HUES64 (cell line): Measurements from ENCODE around the gene MRPL34.

Experiments used
- H3K27ac ChIP-seq: 2 replicates; pipeline ENCODE4 v1.7.0; 2013; ENCODE audit warnings: low read depth, low read length, inconsistent platforms
- H3K27me3 ChIP-seq: 2 replicates; pipeline ENCODE4 v1.6.1; 2013; ENCODE audit warnings: mild to moderate bottlenecking, low read length; ENCODE audit not compliant: insufficient read depth
- H3K36me3 ChIP-seq: 2 replicates; pipeline ENCODE4 v1.6.1; 2013; ENCODE audit warnings: mild to moderate bottlenecking, low read length; ENCODE audit not compliant: insufficient read depth
- H3K4me1 ChIP-seq: 2 replicates; pipeline ENCODE4 v1.6.1; 2013; ENCODE audit warnings: mild to moderate bottlenecking, low read length, moderate library complexity; ENCODE audit not compliant: insufficient read depth
- H3K4me3 ChIP-seq: 2 replicates; pipeline ENCODE4 v1.5.1; 2013; ENCODE audit warnings: mild to moderate bottlenecking, low read length, moderate library complexity
- H3K9ac ChIP-seq: 2 replicates; pipeline ENCODE4 v1.6.1; 2013; ENCODE audit warnings: mild to moderate bottlenecking, low read depth, low read length
- H3K9me3 ChIP-seq: 2 replicates; pipeline ENCODE4 v1.6.1; 2013; ENCODE audit warnings: low read depth, low read length; ENCODE audit not compliant: insufficient read depth
- WGBS: fragments of 150-250, 120-280 bp; methylation state at CpG from one replicate; pipeline ENCODE4 v1.1.7; 2013; ENCODE audit warnings: missing lambda C conversion rate; 5-methylcytosine and 5-hydroxymethylcytosine counted together

The MRPL34 gene

DNA sequence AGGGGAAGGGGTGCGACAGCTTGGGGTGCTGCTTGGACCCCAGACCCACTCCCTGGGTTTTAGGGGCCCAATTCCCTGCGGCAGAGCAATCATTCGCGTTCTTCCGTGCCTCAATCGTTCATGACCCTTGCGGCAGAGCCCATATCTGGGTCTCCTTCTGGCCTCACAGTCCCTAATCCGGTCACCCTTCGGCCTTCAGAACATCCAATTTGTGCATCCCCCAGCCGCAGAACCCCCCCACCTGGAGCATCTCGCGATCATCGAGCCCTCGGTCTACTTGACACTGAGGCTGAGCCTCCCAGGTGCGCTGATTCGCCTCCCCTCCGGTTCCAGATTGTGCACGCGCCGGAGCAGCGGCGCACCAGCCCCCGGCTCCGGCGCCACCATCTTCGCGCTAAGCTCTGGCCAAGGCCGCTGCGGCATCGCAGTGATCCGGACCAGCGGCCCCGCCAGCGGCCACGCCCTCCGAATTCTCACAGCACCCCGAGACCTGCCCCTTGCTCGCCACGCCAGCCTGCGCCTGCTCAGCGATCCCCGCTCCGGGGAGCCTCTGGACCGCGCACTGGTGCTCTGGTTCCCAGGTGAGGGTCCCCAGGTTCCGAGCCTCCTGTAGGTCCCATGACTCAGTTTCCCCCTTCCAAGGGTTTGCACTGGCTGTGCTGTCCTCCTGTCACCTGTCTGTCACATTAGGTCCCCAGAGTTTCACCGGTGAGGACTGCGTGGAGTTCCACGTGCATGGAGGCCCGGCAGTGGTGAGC lies 32.2 kb downstream of the MRPL34 start:
- peak overlapping the region; percentile 89 for H3K4me3 ChIP-seq
- peak overlapping the region; percentile 13; the same call in 1 of the 2 replicates for H3K27ac ChIP-seq
- no peaks in the 10 kb centered on the region for H3K27me3 ChIP-seq
- peaks cover 5% of the 10 kb centered on the region; the same call in 1 of the 2 replicates for H3K4me1 ChIP-seq
- H3K36me3 ChIP-seq: peaks cover 18% of the 10 kb centered on the region
- no peaks in the 10 kb centered on the region for H3K9me3 ChIP-seq
- peak overlapping the region; percentile 83 for H3K9ac ChIP-seq
- WGBS: 8% methylated on average over 50 of the region's 50 CpGs

DNA sequence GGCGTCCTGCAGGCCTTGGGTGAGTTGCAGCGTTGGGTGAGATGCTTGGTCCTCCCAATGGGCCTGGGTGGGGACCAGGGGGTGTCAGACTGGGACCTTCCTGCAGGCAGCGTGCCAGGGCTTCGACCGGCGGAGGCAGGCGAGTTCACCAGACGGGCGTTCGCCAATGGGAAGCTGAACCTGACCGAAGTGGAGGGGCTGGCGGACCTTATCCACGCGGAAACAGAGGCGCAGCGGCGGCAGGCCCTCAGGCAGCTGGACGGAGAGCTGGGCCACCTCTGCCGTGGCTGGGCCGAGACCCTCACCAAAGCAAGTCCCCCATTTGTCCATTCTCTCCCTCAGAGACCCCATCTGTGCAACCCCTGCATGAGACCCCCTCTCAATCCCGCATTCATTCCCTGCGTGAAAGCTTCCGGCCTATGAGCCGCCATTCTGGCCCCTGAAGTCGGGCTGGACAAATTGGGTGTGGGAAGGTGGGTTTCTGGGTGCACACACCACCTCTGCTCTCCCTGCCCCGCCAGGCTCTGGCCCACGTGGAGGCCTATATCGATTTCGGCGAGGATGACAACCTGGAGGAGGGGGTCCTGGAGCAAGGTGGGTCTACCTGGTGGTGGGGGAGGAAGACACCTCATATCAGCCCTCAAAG lies 32.9 kb downstream of the MRPL34 start:
- Histone ChIP-seq H3K4me3 (peak overlapping the region; percentile 89), H3K9me3 (no peaks in the 10 kb centered on the region), H3K27me3 (no peaks in the 10 kb centered on the region), H3K4me1 (peaks cover 5% of the 10 kb centered on the region; the same call in 1 of the 2 replicates), H3K27ac (no peak overlapping the region), H3K36me3 (peaks cover 13% of the 10 kb centered on the region; the same call in 1 of the 2 replicates), H3K9ac (no peak overlapping the region)
- 93% methylated on average over 27 of the region's 30 CpGs for WGBS

DNA sequence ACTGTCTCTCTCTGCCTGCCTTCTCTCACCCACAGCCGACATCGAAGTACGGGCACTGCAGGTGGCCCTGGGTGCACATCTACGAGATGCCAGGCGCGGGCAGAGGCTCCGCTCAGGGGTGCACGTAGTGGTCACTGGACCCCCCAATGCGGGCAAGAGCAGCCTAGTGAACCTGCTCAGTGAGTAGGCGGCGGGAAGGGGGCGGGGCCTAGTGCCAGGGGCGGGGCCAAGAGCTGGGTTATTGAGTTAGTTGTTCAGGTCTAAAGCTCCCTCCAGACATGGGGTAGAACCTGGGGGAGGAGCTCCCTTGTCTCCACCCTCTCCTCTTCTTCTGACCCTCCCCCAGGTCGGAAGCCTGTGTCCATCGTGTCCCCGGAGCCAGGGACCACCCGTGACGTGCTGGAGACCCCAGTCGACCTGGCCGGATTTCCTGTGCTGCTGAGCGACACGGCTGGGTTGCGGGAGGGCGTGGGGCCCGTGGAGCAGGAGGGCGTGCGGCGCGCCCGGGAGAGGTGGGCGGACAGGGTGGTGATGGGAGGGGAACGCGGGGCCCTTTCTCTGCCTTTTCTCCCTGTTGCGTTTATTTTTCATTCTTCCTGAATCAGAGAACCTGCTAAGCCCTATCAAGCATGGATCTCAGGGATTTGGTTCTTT lies 33.5 kb downstream of the MRPL34 start:
- no peaks in the 10 kb centered on the region for H3K9me3 ChIP-seq
- peaks cover 13% of the 10 kb centered on the region; the same call in 1 of the 2 replicates for H3K36me3 ChIP-seq
- no peaks in the 10 kb centered on the region for H3K27me3 ChIP-seq
- no peak overlapping the region for H3K27ac ChIP-seq
- WGBS: 89% methylated on average over 33 of the region's 34 CpGs
- H3K4me1 ChIP-seq: peaks cover 5% of the 10 kb centered on the region; the same call in 1 of the 2 replicates
- H3K9ac ChIP-seq: no peak overlapping the region
- no peak overlapping the region for H3K4me3 ChIP-seq

DNA sequence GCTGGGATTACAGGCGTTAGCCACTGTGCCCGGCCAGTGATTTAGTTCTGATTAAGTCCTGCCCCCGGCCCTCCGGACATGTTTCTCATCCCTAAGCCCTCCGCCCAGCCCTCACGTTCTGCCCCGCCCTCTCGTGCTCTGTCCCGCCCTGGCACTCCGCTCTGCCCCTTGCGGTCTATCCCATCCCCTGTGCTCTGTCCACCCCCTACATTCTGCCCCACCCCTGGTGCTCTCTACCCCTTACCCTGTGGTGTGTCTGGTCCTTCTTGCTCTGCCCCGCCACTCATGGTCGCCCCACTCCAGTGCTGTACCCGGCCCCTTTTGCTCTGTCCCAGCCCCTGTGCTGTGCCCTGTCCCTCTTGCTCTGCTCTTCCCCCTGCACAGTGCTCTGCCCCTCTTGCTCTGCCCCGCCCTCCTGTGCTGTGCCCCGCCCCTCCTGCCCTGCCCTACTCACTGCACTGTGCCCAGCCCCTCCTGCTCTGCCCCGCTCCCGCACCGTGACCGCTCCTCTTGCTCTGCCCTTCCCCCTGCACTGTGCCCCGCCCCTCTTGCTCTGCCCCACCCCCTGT lies 34.7 kb downstream of the MRPL34 start:
- Histone ChIP-seq H3K27me3 (no peaks in the 10 kb centered on the region), H3K4me1 (peaks cover 5% of the 10 kb centered on the region; the same call in 1 of the 2 replicates), H3K9ac (no peak overlapping the region), H3K36me3 (peaks cover 13% of the 10 kb centered on the region; the same call in 1 of the 2 replicates), H3K4me3 (0 out of 2 replicates have a peak overlapping the region, but pooled peaks have one; percentile 30), H3K9me3 (no peaks in the 10 kb centered on the region), H3K27ac (no peak overlapping the region; the same call in 1 of the 2 replicates)
- WGBS: 40% methylated on average over 21 of the region's 21 CpGs

DNA sequence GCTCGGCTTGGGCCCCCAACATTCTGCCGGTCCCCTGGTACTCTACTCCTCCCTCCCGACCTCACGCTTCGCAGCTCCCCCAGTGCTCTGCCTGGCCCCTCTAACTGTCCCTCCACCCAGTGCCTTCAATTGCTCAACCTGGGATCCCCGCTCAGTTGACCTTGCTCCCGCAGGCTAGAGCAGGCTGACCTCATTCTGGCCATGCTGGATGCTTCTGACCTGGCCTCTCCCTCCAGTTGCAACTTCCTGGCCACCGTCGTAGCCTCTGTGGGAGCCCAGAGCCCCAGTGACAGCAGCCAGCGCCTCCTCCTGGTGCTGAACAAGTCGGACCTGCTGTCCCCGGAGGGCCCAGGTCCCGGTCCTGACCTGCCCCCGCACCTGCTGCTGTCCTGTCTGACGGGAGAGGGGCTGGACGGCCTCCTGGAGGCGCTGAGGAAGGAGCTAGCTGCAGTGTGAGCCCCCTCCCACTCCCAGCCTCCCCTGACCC lies 35.2 kb downstream of the MRPL34 start:
- H3K36me3 ChIP-seq: peaks cover 13% of the 10 kb centered on the region; the same call in 1 of the 2 replicates
- 62% methylated on average over 17 of the region's 17 CpGs for WGBS
- no peak overlapping the region for H3K9ac ChIP-seq
- peak overlapping the region; percentile 28; the same call in 1 of the 2 replicates for H3K27ac ChIP-seq
- H3K27me3 ChIP-seq: no peaks in the 10 kb centered on the region
- H3K9me3 ChIP-seq: no peaks in the 10 kb centered on the region
- H3K4me1 ChIP-seq: peaks cover 5% of the 10 kb centered on the region; the same call in 1 of the 2 replicates
- peak overlapping the region; percentile 30; the same call in 1 of the 2 replicates for H3K4me3 ChIP-seq

DNA sequence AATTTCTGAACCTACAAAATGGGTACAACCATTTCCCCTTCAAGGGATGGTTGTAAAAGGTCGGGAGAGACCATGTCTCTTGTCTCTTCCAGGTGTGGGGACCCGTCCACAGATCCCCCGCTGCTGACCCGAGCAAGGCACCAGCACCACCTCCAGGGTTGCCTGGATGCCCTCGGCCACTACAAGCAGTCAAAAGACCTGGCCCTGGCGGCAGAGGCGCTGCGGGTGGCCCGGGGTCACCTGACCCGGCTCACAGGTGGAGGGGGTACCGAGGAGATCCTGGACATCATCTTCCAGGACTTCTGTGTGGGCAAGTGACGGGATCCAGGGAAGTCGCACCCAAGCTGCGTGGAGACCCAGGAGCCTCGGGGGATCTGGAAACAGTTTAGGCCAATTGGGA lies 35.7 kb downstream of the MRPL34 start:
- Histone ChIP-seq H3K36me3 (peaks cover 13% of the 10 kb centered on the region; the same call in 1 of the 2 replicates), H3K27ac (no peak overlapping the region; the same call in 1 of the 2 replicates), H3K4me1 (peaks cover 5% of the 10 kb centered on the region; the same call in 1 of the 2 replicates), H3K4me3 (no peak overlapping the region), H3K27me3 (no peaks in the 10 kb centered on the region), H3K9me3 (no peaks in the 10 kb centered on the region), H3K9ac (no peak overlapping the region)
- WGBS: 95% methylated on average over 15 of the region's 15 CpGs

DNA sequence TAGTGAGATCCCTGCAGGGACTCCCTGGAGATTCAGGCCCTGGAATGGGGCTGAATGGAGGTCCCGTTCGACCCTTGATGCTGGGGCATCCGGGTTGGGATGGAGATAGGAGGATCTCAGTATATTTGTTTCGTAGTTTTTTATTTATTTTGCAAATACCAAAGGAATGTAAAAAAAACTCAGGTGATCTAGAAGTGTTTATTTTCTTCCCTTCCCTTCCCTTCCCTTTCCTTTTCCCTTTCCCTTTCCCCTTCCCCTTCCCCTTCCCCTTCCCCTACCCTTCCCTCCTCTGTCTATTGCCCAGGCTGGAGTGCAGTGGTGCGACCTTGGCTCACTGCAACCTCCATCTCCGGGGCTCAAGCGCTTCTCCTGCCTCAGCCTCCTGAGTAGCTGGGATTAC lies 36.2 kb downstream of the MRPL34 start:
- no peaks in the 10 kb centered on the region for H3K27me3 ChIP-seq
- H3K9me3 ChIP-seq: no peaks in the 10 kb centered on the region
- no peak overlapping the region for H3K4me3 ChIP-seq
- no peak overlapping the region for H3K9ac ChIP-seq
- peaks cover 13% of the 10 kb centered on the region; the same call in 1 of the 2 replicates for H3K36me3 ChIP-seq
- peaks cover 5% of the 10 kb centered on the region; the same call in 1 of the 2 replicates for H3K4me1 ChIP-seq
- WGBS: 97% methylated on average over 6 of the region's 7 CpGs
- no peak overlapping the region for H3K27ac ChIP-seq

DNA sequence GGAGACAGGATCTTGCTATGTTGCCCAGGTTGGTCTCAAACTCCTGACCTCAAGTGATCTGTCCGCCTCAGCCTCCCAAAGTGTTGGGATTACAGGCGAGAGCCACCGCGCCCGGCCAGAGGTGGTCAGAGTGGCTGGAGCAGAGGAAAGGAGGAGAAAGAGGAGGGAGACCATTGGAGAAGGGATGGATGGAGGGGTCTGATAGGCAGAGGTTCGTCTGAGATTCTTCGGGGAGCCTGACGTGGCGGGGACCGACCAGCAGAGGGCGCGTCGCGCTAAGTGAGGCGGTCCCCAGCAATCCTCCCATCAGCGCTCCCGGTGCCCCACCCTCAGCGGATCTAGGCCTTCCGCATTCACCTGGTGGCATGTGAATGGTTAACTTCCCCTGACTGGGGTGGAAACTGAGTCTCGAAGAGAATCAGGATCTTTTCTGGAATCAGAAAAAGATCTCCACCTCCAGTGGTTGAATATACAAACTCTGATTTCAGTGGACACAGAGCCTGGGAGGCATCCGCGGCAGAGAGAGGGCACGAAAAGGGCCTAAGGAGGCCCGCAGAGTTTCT lies 40.5 kb downstream of the MRPL34 start:
- no peaks in the 10 kb centered on the region for H3K4me1 ChIP-seq
- WGBS: 22% methylated on average over 24 of the region's 24 CpGs
- H3K27ac ChIP-seq: no peak overlapping the region
- no peak overlapping the region for H3K4me3 ChIP-seq
- no peaks in the 10 kb centered on the region for H3K27me3 ChIP-seq
- no peaks in the 10 kb centered on the region for H3K9me3 ChIP-seq
- H3K9ac ChIP-seq: no peak overlapping the region
- peaks cover 10% of the 10 kb centered on the region; the same call in 1 of the 2 replicates for H3K36me3 ChIP-seq

DNA sequence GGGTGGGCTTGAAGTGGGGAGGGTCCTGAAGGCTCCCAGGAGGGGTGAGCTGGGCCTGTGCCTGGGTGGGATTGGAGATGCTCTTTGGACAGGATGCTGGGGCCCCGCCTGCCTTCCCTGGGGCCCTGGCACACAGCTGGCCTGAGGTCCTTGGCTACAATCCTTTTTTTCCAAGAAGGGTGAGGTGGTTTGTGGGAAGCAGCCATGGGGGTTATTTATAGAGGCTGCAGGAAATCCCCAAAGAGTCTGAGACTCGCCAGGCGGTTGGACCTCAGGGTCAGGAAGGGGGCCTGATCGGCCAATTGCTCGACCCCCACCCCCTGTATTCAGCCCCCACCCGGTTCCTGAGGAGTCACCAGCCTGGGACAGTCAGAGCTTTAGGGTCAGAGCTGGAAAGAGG lies 41.7 kb downstream of the MRPL34 start:
- Histone ChIP-seq H3K9ac (no peak overlapping the region), H3K27me3 (no peaks in the 10 kb centered on the region), H3K36me3 (peaks cover 2% of the 10 kb centered on the region; the same call in 1 of the 2 replicates), H3K4me3 (no peak overlapping the region), H3K27ac (no peak overlapping the region), H3K9me3 (no peaks in the 10 kb centered on the region), H3K4me1 (no peaks in the 10 kb centered on the region)
- 94% methylated on average over 5 of the region's 6 CpGs for WGBS

DNA sequence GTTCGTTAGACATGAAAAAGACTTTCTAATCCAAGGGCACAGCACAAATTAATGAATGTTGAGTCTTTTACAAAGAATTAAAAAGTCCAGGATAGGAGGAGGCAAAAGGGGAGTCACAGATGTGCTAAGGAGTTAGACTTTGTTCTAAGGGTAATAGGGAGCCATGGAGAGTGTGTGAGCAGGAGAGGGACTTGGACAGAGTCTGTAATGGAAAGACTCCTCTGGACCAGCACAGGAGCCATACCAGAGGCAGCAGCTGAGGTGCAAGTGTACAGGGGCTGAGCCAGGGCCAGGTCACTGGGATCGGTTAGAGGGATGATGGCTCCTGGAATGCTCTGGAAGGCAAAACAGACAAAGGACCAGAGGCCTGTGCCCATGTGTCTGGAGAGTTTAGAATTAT lies 42.2 kb downstream of the MRPL34 start:
- Histone ChIP-seq H3K27ac (no peak overlapping the region), H3K36me3 (no peaks in the 10 kb centered on the region), H3K4me3 (no peak overlapping the region), H3K9ac (no peak overlapping the region), H3K4me1 (no peaks in the 10 kb centered on the region), H3K27me3 (no peaks in the 10 kb centered on the region), H3K9me3 (no peaks in the 10 kb centered on the region)
- 87% methylated on average over 2 of the region's 2 CpGs for WGBS
